ENCODE results near the gene ZNF628.

- TF ChIP-seq CTCF (IDR thresholded peaks at IDR 0.05) = no peak
- no peak for TF ChIP-seq POLR2A (IDR thresholded peaks at IDR 0.05)
These were observed 1.5 kb downstream of the ZNF628 start for GRCh38 chr19:55477905-55478304.
